ENCODE measurements around the gene CAPN3.

The CAPN3 gene

GRCh38 chr15:42411884-42412283, 52.6 kb downstream of the CAPN3 start:
- no peak overlapping the region for H3K4me3 ChIP-seq (ENCODE audit: low read depth, low read length)
- TF ChIP-seq CTCF (IDR thresholded peaks at IDR 0.05; ENCODE audit: low read depth, low read length, missing control alignments), result no peak
- no peak for DNase-seq (ENCODE audit: low read depth)

GRCh38 chr15:42413920-42414319, 54.6 kb downstream of the CAPN3 start:
- H3K4me3 ChIP-seq (ENCODE audit: low read depth, low read length), result no peak overlapping the region
- DNase-seq (ENCODE audit: low read depth), result no peak
- no peak for TF ChIP-seq CTCF (IDR thresholded peaks at IDR 0.05; ENCODE audit: low read depth, low read length, missing control alignments)

GRCh38 chr15:42419369-42419768, 60.1 kb downstream of the CAPN3 start:
- no peak for DNase-seq (ENCODE audit: low read depth)
- TF ChIP-seq CTCF (IDR thresholded peaks at IDR 0.05; ENCODE audit: low read depth, low read length, missing control alignments), result no peak
- H3K4me3 ChIP-seq (ENCODE audit: low read depth, low read length), result no peak overlapping the region

GRCh38 chr15:42421376-42421775, 62.1 kb downstream of the CAPN3 start:
- DNase-seq (ENCODE audit: low read depth), result no peak
- no peak overlapping the region for H3K4me3 ChIP-seq (ENCODE audit: low read depth, low read length)
- TF ChIP-seq CTCF (IDR thresholded peaks at IDR 0.05; ENCODE audit: low read depth, low read length, missing control alignments), result no peak

GRCh38 chr15:42427429-42428223, 68.3 kb downstream of the CAPN3 start:
- TF ChIP-seq CTCF (IDR thresholded peaks at IDR 0.05; ENCODE audit: low read depth, low read length, missing control alignments), result no peak
- no peak overlapping the region for H3K4me3 ChIP-seq (ENCODE audit: low read depth, low read length)
- DNase-seq (ENCODE audit: low read depth), result no peak

- TF ChIP-seq CTCF (IDR thresholded peaks at IDR 0.05; ENCODE audit: low read depth, low read length, missing control alignments), result no peak
- no peak for DNase-seq (ENCODE audit: low read depth)
- no peak overlapping the region for H3K4me3 ChIP-seq (ENCODE audit: low read depth, low read length)
Measured at GRCh38 chr15:42444415-42445063, 85.2 kb downstream of the CAPN3 start.

Measured in GM12864 (cell line).